Inflammatory macrophage treated with lipopolysaccharide for 4 hours (primary cell): ENCODE data around the gene ESPNL.

Source experiments
- DNase-seq: peaks from one replicate; pipeline ENCODE4 v3.0.0-alpha.2; 2020

ESPNL gene

GRCh38 chr2:238129166-238130010, 29.2 kb downstream of the ESPNL start:
- DNase-seq, result no peak

- no peak for DNase-seq
Measured at GRCh38 chr2:238130111-238130695, 30.1 kb downstream of the ESPNL start.

GRCh38 chr2:238130696-238131628, 30.8 kb downstream of the ESPNL start:
- DNase-seq, result no peak

GRCh38 chr2:238131761-238132462, 31.8 kb downstream of the ESPNL start:
- no peak for DNase-seq

- DNase-seq, result no peak
Measured at GRCh38 chr2:238132463-238133450, 32.6 kb downstream of the ESPNL start.

- no peak for DNase-seq
Measured at GRCh38 chr2:238133499-238134392, 33.6 kb downstream of the ESPNL start.

- DNase-seq, result no peak
Measured at GRCh38 chr2:238134393-238134785, 34.2 kb downstream of the ESPNL start.

- no peak for DNase-seq
Measured at GRCh38 chr2:238135601-238136150, 35.5 kb downstream of the ESPNL start.

- peak; percentile 87 for DNase-seq
Measured at GRCh38 chr2:238136820-238137537, 36.8 kb downstream of the ESPNL start.

- no peak for DNase-seq
Measured at GRCh38 chr2:238137885-238138284, 37.7 kb downstream of the ESPNL start.

- DNase-seq, result no peak
Measured at GRCh38 chr2:238138331-238139195, 38.4 kb downstream of the ESPNL start, which contains the start of gene KLHL30. Gene KLHL30, plus strand, starts transcription at chr2:238138668. Its CDS starts 2,087 bp downstream, at chr2:238140755.

GRCh38 chr2:238139196-238140039, 39.3 kb downstream of the ESPNL start:
- no peak for DNase-seq

GRCh38 chr2:238140040-238140439, 39.9 kb downstream of the ESPNL start:
- no peak for DNase-seq

GRCh38 chr2:238140721-238141540, 40.8 kb downstream of the ESPNL start:
- no peak for DNase-seq

GRCh38 chr2:238141541-238142318, 41.6 kb downstream of the ESPNL start:
- peak; percentile 59 for DNase-seq
